ENCODE measurements around the gene C11orf24. TPM values are rescaled to one million over a fixed set of nuclear protein-coding genes. Genes with fewer than 3 reads are reported as not detected.
"Not testable (repeated sequence)": the region's sequence is repeated elsewhere in the genome, so short reads cannot be mapped to it uniquely, and the experiment has no call there.

Gene C11orf24
- total RNA-seq, 1 experiment from 2014 or later = 37.7 TPM

DNA sequence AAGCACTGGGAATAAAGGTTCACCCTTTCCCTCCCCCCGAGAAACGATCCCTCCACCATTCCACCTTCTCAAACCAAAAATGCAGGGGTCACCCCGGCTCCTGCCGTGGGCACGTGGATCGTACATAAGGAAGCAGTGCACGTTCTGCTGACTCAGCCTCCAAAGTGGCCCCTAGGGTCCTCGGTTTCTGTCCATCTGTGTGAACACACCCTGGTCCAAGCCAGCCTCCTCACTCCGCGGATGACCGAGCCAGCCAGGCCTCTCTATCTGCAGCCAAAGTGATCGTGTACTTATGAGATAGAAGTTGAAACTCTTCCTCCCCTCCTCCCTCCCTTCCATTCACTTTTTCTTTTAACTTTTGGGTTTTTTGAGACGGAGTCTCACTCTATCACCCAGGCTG, 16.2 kb downstream of the C11orf24 start:
- no peak overlapping the region for H3K27ac ChIP-seq
- no peak overlapping the region for H2AFZ ChIP-seq
- TF ChIP-seq EZH2 (IDR thresholded peaks at IDR 0.05; ENCODE audit: low read depth) (no peak), CTCF (conservative IDR thresholded peaks at IDR 0.05) (no peak)
- H3K9me2 ChIP-seq (ENCODE audit: insufficient read depth) = no peaks in the 10 kb centered on the region
- H3K9me3 ChIP-seq (ENCODE audit: insufficient read depth, low read depth) = no peaks in the 10 kb centered on the region
- ChIA-PET POLR2A (ENCODE audit: unreplicated experiment) (no interaction called here), CTCF (interaction anchor here (1.1 kb wide), 1 partner anchor 42 kb away, joined by 6 read pairs; no protein-coding TSS in a partner anchor)
- BruUV-seq (replicated peaks) = no TSS peak
- H3K36me3 ChIP-seq (ENCODE audit: low read depth) = no peaks in the 10 kb centered on the region
- DNase-seq = no peak
- H3K4me3 ChIP-seq = no peak overlapping the region
- no peaks in the 10 kb centered on the region for H3K27me3 ChIP-seq (ENCODE audit: insufficient read depth, low read depth)
- intact Hi-C loops (cut with micrococcal nuclease; ENCODE audit: unreplicated experiment) = no loop called here
- peaks cover 5% of the 10 kb centered on the region; the same call in 1 of the 2 replicates for H3F3A ChIP-seq (ENCODE audit: insufficient read depth, low read depth)
- H4K20me1 ChIP-seq (ENCODE audit: insufficient read depth) = no peaks in the 10 kb centered on the region
- no peak overlapping the region for H3K4me2 ChIP-seq
- H3K4me1 ChIP-seq (replicated peaks; ENCODE audit: insufficient read depth) = no peaks in the 10 kb centered on the region; the same call in 1 of the 2 replicates
- no peaks in the 10 kb centered on the region for H3K79me2 ChIP-seq (ENCODE audit: low read depth)

DNA sequence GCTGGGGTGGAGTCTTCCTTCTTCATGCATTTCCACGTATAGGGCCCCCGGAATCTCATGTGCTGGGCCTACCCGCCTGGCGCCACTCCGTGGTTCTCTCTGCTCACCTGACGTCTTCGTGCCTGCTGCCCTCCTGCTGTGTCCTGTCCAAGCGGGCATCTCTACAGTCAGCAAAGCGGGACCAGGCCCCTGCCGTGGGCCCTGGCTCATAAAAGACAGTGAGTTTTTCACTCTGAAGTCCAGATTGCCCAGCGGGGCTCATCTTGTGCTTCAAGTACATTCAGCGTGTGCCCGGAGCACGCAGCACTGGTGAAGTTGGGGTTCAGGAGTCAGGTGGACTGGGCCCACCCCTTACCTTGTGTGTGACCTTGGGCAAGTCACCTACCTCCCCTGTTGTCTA, 17.4 kb downstream of the C11orf24 start:
- no peak for TF ChIP-seq EZH2 (IDR thresholded peaks at IDR 0.05; ENCODE audit: low read depth)
- intact Hi-C loops (cut with micrococcal nuclease; ENCODE audit: unreplicated experiment) = no loop called here
- Histone ChIP-seq H3K27ac (no peak overlapping the region), H3K27me3 (ENCODE audit: insufficient read depth, low read depth) (no peaks in the 10 kb centered on the region), H3K9me2 (ENCODE audit: insufficient read depth) (no peaks in the 10 kb centered on the region), H3K4me2 (no peak overlapping the region), H3K4me1 (replicated peaks; ENCODE audit: insufficient read depth) (no peaks in the 10 kb centered on the region; the same call in 1 of the 2 replicates), H3K79me2 (ENCODE audit: low read depth) (no peaks in the 10 kb centered on the region), H3F3A (ENCODE audit: insufficient read depth, low read depth) (no peaks in the 10 kb centered on the region; the same call in 1 of the 2 replicates), H2AFZ (no peak overlapping the region), H3K9me3 (ENCODE audit: insufficient read depth, low read depth) (no peaks in the 10 kb centered on the region), H4K20me1 (ENCODE audit: insufficient read depth) (no peaks in the 10 kb centered on the region), H3K4me3 (no peak overlapping the region), H3K36me3 (ENCODE audit: low read depth) (no peaks in the 10 kb centered on the region)
- POLR2A ChIA-PET (ENCODE audit: unreplicated experiment) = no interaction called here
- CTCF ChIA-PET = interaction anchor here (0.6 kb wide), 2 partner anchors 43 to 220 kb away, joined by 3 to 8 read pairs; no protein-coding TSS in a partner anchor
- no peak for DNase-seq
- BruUV-seq (replicated peaks) = no TSS peak

DNA sequence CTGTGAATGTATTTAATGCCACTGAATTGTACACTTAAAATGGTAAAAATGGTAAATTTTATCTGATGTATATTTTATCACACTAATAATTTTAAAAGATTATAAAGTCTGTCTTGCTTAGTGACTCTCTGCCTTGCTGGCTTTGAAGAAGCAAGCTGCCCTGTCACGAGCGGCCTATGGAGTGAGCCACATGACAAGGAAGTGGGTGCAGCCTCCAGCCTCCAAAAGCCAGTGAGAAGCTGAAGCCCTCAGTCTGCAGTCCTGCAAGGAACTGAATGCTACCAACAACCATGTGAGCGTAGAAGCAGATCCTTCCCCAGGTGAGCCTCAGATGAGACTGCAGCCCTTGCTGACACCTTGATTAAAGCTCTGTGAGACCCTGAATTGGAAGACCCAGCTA, 20.0 kb downstream of the C11orf24 start:
- Histone ChIP-seq H3K27ac (no peak overlapping the region), H3F3A (ENCODE audit: insufficient read depth, low read depth) (no peaks in the 10 kb centered on the region), H2AFZ (no peak overlapping the region), H3K4me3 (no peak overlapping the region), H4K20me1 (ENCODE audit: insufficient read depth) (no peaks in the 10 kb centered on the region), H3K36me3 (ENCODE audit: low read depth) (no peaks in the 10 kb centered on the region), H3K9me3 (ENCODE audit: insufficient read depth, low read depth) (no peaks in the 10 kb centered on the region), H3K4me2 (no peak overlapping the region), H3K4me1 (replicated peaks; ENCODE audit: insufficient read depth) (no peaks in the 10 kb centered on the region), H3K27me3 (ENCODE audit: insufficient read depth, low read depth) (no peaks in the 10 kb centered on the region), H3K79me2 (ENCODE audit: low read depth) (no peaks in the 10 kb centered on the region), H3K9me2 (ENCODE audit: insufficient read depth) (no peaks in the 10 kb centered on the region)
- no peak for DNase-seq
- TF ChIP-seq CTCF (conservative IDR thresholded peaks at IDR 0.05) = no peak
- TF ChIP-seq EZH2 (IDR thresholded peaks at IDR 0.05; ENCODE audit: low read depth) = no peak
- POLR2A ChIA-PET (ENCODE audit: unreplicated experiment) = interaction anchor here (0.7 kb wide), 1 partner anchor 105 kb away, joined by 3 read pairs; no protein-coding TSS in a partner anchor
- intact Hi-C loops (cut with micrococcal nuclease; ENCODE audit: unreplicated experiment) = no loop called here
- CTCF ChIA-PET = no interaction called here
- no TSS peak for BruUV-seq (replicated peaks)

GRCh38 chr11:68244912-68245311, 26.9 kb downstream of the C11orf24 start:
- CTCF ChIA-PET; H2AFZ ChIP-seq; H3K27ac ChIP-seq; H3K36me3 ChIP-seq (ENCODE audit: low read depth); H3K27me3 ChIP-seq (ENCODE audit: insufficient read depth, low read depth); POLR2A ChIA-PET (ENCODE audit: unreplicated experiment); BruUV-seq (replicated peaks); H3K4me3 ChIP-seq; H3K4me2 ChIP-seq; intact Hi-C loops (cut with micrococcal nuclease; ENCODE audit: unreplicated experiment); H4K20me1 ChIP-seq (ENCODE audit: insufficient read depth); H3K4me1 ChIP-seq (replicated peaks; ENCODE audit: insufficient read depth); H3F3A ChIP-seq (ENCODE audit: insufficient read depth, low read depth); H3K9me2 ChIP-seq (ENCODE audit: insufficient read depth); H3K79me2 ChIP-seq (ENCODE audit: low read depth); H3K9me3 ChIP-seq (ENCODE audit: insufficient read depth, low read depth); DNase-seq: not testable (repeated sequence)

DNA sequence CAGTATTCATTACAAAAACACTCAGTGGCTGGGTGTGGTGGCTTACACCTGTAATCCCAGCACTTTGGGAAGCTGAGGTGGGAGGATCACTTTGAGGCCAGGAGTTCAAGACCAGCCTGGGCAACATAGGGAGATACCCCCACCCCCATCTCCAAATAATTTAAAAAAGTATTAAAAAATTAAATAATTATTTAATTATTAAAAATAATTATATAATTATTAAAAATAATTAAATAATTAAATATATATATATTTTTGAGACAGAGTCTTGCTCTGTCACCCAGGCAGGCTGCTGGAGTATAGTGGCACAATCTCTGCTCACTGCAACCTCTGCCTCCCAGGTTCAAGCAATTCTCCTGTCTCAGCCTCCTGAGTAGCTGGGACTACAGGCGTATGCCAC, 27.9 kb downstream of the C11orf24 start:
- H3K79me2 ChIP-seq (ENCODE audit: low read depth); H3K9me2 ChIP-seq (ENCODE audit: insufficient read depth); CTCF ChIA-PET; H3K36me3 ChIP-seq (ENCODE audit: low read depth); H3F3A ChIP-seq (ENCODE audit: insufficient read depth, low read depth); H3K9me3 ChIP-seq (ENCODE audit: insufficient read depth, low read depth); DNase-seq; POLR2A ChIA-PET (ENCODE audit: unreplicated experiment); H2AFZ ChIP-seq; H4K20me1 ChIP-seq (ENCODE audit: insufficient read depth); H3K4me1 ChIP-seq (replicated peaks; ENCODE audit: insufficient read depth); H3K4me3 ChIP-seq; H3K27ac ChIP-seq; H3K4me2 ChIP-seq; intact Hi-C loops (cut with micrococcal nuclease; ENCODE audit: unreplicated experiment); H3K27me3 ChIP-seq (ENCODE audit: insufficient read depth, low read depth); BruUV-seq (replicated peaks): not testable (repeated sequence)
